Liver (tissue), 9 donors: ENCODE data around the gene ERMP1. TPM values are rescaled to one million over a fixed set of nuclear protein-coding genes. Genes with fewer than 3 reads are reported as not detected.

Source experiments
- DNase-seq: peaks from one replicate; pipeline ENCODE4 v3.0.0-alpha.2; 2017; ENCODE audit warnings: low spot score
- H3K27ac ChIP-seq, 2 donors: one replicate each; pipeline ENCODE4 v1.7.0; 2013; ENCODE audit warnings: inconsistent platforms in 2 of 2, low read length in 2 of 2, control low read depth in 1 of 2, low read depth in 1 of 2, mild to moderate bottlenecking in 1 of 2
- H3K27me3 ChIP-seq, 4 donors: one replicate each; pipeline versions ENCODE4 v1.6.1 to v1.7.0; 2013; ENCODE audit warnings: low read length in 3 of 4, inconsistent platforms in 1 of 4, mild to moderate bottlenecking in 1 of 4, moderate library complexity in 1 of 4; ENCODE audit not compliant: control insufficient read depth in 4 of 4, insufficient read depth in 4 of 4
- H3K36me3 ChIP-seq, 4 donors: one replicate each; pipeline versions ENCODE4 v1.6.1 to v1.7.0; 2013; ENCODE audit warnings: low read length in 3 of 4, mild to moderate bottlenecking in 3 of 4, low read depth in 1 of 4, moderate library complexity in 1 of 4; ENCODE audit not compliant: control insufficient read depth in 4 of 4, insufficient read depth in 3 of 4
- H3K4me1 ChIP-seq, 4 donors: one replicate each; pipeline versions ENCODE4 v1.6.1 to v1.7.0; 2013; ENCODE audit warnings: low read length in 3 of 4, mild to moderate bottlenecking in 3 of 4, moderate library complexity in 1 of 4; ENCODE audit not compliant: control insufficient read depth in 4 of 4, insufficient read depth in 4 of 4
- H3K4me3 ChIP-seq, 3 donors: one replicate each; pipeline versions ENCODE4 v1.6.1 to v1.7.0; 2013; ENCODE audit warnings: low read length in 3 of 3, control low read depth in 1 of 3, low read depth in 1 of 3, mild to moderate bottlenecking in 1 of 3
- H3K9ac ChIP-seq, 2 donors: one replicate each; pipeline ENCODE4 v1.7.0; 2013; ENCODE audit warnings: low read length in 2 of 2, mild to moderate bottlenecking in 2 of 2, moderate library complexity in 2 of 2, control low read depth in 1 of 2, low read depth in 1 of 2
- H3K9me3 ChIP-seq, 4 donors: one replicate each; pipeline versions ENCODE4 v1.6.1 to v1.7.0; 2013; ENCODE audit warnings: low read length in 3 of 4; ENCODE audit not compliant: control insufficient read depth in 4 of 4
- EGR1 ChIP-seq, 2 donors: IDR thresholded peaks; 2 replicates each; pipeline ENCODE4 v1.6.1; 2016 to 2018; ENCODE audit warnings: antibody characterized with exemption in 2 of 2, low read depth in 2 of 2
- FOXA1 ChIP-seq: IDR thresholded peaks from 2 replicates; pipeline ENCODE4 v1.6.1; 2016; ENCODE audit warnings: antibody characterized with exemption
- FOXA2 ChIP-seq: IDR thresholded peaks from 2 replicates; pipeline ENCODE4 v1.6.1; 2016; ENCODE audit warnings: antibody characterized with exemption
- GABPA ChIP-seq, 2 donors: IDR thresholded peaks in 1 of 2; conservative IDR thresholded peaks in 1 of 2; 2 replicates each; pipeline ENCODE4 v1.6.1; 2016; ENCODE audit warnings: antibody characterized with exemption in 2 of 2, mild to moderate bottlenecking in 1 of 2, moderate library complexity in 1 of 2
- HNF4A ChIP-seq, 2 donors: conservative IDR thresholded peaks; 2 replicates each; pipeline ENCODE4 v1.6.1; 2016; ENCODE audit warnings: antibody characterized with exemption in 2 of 2, mild to moderate bottlenecking in 2 of 2
- HNF4G ChIP-seq: IDR thresholded peaks from 2 replicates; pipeline ENCODE4 v1.6.1; 2016; ENCODE audit warnings: antibody characterized with exemption
- JUND ChIP-seq, 2 donors: IDR thresholded peaks; 2 replicates each; pipeline ENCODE4 v1.6.1; 2016; ENCODE audit warnings: antibody characterized with exemption in 2 of 2
- NR2F2 ChIP-seq: IDR thresholded peaks from 2 replicates; pipeline ENCODE4 v1.6.1; 2016; ENCODE audit warnings: antibody characterized with exemption
- RAD21 ChIP-seq, 2 donors: IDR thresholded peaks; 2 replicates each; pipeline ENCODE4 v1.6.1; 2016; ENCODE audit warnings: antibody characterized with exemption in 2 of 2, mild to moderate bottlenecking in 2 of 2
- RXRA ChIP-seq, 2 donors: IDR thresholded peaks; 2 replicates each; pipeline ENCODE4 v1.6.1; 2017 to 2018; ENCODE audit warnings: antibody characterized with exemption in 2 of 2, mild to moderate bottlenecking in 1 of 2
- SP1 ChIP-seq: IDR thresholded peaks from 2 replicates; pipeline ENCODE4 v1.6.1; 2018; ENCODE audit warnings: antibody characterized with exemption, mild to moderate bottlenecking
- TAF1 ChIP-seq: conservative IDR thresholded peaks from 2 replicates; pipeline ENCODE4 v1.6.1; 2016; ENCODE audit warnings: antibody characterized with exemption, mild to moderate bottlenecking
- YY1 ChIP-seq: IDR thresholded peaks from 2 replicates; pipeline ENCODE4 v1.6.1; 2016; ENCODE audit warnings: antibody characterized with exemption, mild to moderate bottlenecking
- ZBTB33 ChIP-seq: IDR thresholded peaks from 2 replicates; pipeline ENCODE4 v1.6.1; 2016; ENCODE audit warnings: antibody characterized with exemption
- WGBS: extraction: QIAGEN DNeasy Blood & Tissue Kit; methylation state at CpG from one replicate; pipeline ENCODE4 v1.1.7; 2013; 5-methylcytosine and 5-hydroxymethylcytosine counted together
- polyA plus RNA-seq, 2 donors: library from polyadenylated mRNA; stranded (reverse) in 1 of 2; unstranded in 1 of 2; fragments of 200-250 nt in 1 of 2; fragments of >200 nt in 1 of 2; fragmentation: Nextera tagmentation in 1 of 2; extraction: Ambion mirVana in 1 of 2; gene quantifications; one replicate each; pipeline versions ENCODE4 v1.2.1 to v1.2.3, GENCODE V29; 2013 to 2015
- total RNA-seq, 2 donors: library from RNA; depleted of rRNA; stranded (reverse); fragments of >200 nt; gene quantifications; one replicate each; pipeline ENCODE4 v1.2.3, GENCODE V29; 2014
- TF ChIP-seq, protein P1 (sequence below): fragments of 150-350 bp; IDR thresholded peaks from 2 replicates; pipeline ENCODE4 v1.5.1; 2017; ENCODE audit warnings: improper control_type of control experiment, low read depth, low read length; ENCODE audit not compliant: missing input control
- TF ChIP-seq, protein P2 (sequence below): IDR thresholded peaks from 2 replicates; pipeline ENCODE4 v1.6.1; 2016; ENCODE audit warnings: antibody characterized with exemption, mild to moderate bottlenecking
- TF ChIP-seq, protein P3 (sequence below): IDR thresholded peaks from 2 replicates; pipeline ENCODE4 v1.6.1; 2016; ENCODE audit warnings: antibody characterized with exemption
- TF ChIP-seq, protein P4 (sequence below): IDR thresholded peaks from 2 replicates; pipeline ENCODE4 v1.6.1; 2016; ENCODE audit warnings: antibody characterized with exemption
- donor health status: healthy.
- donor health status: healthy.
- donor health status: healthy.
- donor health status: healthy.
- donor health status: healthy.

Gene ERMP1
- total and polyA plus RNA-seq, 4 donors: 2.7 to 19.5 (median 9.6) TPM

DNA sequence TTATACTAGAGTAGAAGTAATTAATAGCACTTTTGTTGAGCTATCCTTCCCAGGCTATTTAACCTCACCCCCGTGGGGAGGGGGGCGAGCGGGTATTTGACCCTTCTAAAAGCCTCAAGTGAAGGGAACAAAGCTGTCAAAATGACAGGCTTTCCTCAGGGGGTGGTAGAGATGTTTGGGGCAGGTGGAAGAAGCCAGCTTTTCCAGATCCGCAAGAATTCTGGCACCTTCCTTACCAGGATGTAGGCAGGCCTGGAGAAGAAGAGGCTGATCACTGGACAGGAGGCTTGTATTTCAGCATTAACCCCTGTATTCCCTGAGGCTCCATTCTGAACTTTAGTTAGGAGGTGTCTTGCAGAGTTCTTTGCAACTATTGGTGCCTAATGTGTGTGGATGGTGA is 31.5 kb upstream of the ERMP1 start:
- Histone ChIP-seq H3K4me3 (no peak overlapping the region), H3K27me3 (no peaks in the 10 kb centered on the region), H3K27ac (no peak overlapping the region), H3K36me3 (peaks cover 0 to 3% (median 0%) of the 10 kb centered on the region in 4 donors), H3K4me1 (peaks cover 2 to 12% (median 9%) of the 10 kb centered on the region in 4 donors), H3K9me3 (no peaks in the 10 kb centered on the region), H3K9ac (no peak overlapping the region)
- TF ChIP-seq, protein P1, sequence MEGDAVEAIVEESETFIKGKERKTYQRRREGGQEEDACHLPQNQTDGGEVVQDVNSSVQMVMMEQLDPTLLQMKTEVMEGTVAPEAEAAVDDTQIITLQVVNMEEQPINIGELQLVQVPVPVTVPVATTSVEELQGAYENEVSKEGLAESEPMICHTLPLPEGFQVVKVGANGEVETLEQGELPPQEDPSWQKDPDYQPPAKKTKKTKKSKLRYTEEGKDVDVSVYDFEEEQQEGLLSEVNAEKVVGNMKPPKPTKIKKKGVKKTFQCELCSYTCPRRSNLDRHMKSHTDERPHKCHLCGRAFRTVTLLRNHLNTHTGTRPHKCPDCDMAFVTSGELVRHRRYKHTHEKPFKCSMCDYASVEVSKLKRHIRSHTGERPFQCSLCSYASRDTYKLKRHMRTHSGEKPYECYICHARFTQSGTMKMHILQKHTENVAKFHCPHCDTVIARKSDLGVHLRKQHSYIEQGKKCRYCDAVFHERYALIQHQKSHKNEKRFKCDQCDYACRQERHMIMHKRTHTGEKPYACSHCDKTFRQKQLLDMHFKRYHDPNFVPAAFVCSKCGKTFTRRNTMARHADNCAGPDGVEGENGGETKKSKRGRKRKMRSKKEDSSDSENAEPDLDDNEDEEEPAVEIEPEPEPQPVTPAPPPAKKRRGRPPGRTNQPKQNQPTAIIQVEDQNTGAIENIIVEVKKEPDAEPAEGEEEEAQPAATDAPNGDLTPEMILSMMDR: no peak
- TF ChIP-seq, protein P2, sequence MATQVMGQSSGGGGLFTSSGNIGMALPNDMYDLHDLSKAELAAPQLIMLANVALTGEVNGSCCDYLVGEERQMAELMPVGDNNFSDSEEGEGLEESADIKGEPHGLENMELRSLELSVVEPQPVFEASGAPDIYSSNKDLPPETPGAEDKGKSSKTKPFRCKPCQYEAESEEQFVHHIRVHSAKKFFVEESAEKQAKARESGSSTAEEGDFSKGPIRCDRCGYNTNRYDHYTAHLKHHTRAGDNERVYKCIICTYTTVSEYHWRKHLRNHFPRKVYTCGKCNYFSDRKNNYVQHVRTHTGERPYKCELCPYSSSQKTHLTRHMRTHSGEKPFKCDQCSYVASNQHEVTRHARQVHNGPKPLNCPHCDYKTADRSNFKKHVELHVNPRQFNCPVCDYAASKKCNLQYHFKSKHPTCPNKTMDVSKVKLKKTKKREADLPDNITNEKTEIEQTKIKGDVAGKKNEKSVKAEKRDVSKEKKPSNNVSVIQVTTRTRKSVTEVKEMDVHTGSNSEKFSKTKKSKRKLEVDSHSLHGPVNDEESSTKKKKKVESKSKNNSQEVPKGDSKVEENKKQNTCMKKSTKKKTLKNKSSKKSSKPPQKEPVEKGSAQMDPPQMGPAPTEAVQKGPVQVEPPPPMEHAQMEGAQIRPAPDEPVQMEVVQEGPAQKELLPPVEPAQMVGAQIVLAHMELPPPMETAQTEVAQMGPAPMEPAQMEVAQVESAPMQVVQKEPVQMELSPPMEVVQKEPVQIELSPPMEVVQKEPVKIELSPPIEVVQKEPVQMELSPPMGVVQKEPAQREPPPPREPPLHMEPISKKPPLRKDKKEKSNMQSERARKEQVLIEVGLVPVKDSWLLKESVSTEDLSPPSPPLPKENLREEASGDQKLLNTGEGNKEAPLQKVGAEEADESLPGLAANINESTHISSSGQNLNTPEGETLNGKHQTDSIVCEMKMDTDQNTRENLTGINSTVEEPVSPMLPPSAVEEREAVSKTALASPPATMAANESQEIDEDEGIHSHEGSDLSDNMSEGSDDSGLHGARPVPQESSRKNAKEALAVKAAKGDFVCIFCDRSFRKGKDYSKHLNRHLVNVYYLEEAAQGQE: no peak
- TF ChIP-seq YY1 (no peak), JUND (IDR thresholded peaks at IDR 0.05) (no peak), FOXA2 (no peak), TAF1 (no peak), NR2F2 (no peak), RXRA (IDR thresholded peaks at IDR 0.05) (no peak), ZBTB33 (no peak), FOXA1 (no peak), EGR1 (IDR thresholded peaks at IDR 0.05; ENCODE audit: low read depth in 2 of 2) (no peak), RAD21 (IDR thresholded peaks at IDR 0.05) (no peak), SP1 (no peak), GABPA (IDR thresholded peaks at IDR 0.05 in 1 of 2, conservative IDR thresholded peaks at IDR 0.05 in 1 of 2) (no peak), HNF4G (no peak), HNF4A (conservative IDR thresholded peaks at IDR 0.05) (no peak)
- TF ChIP-seq, protein P3, sequence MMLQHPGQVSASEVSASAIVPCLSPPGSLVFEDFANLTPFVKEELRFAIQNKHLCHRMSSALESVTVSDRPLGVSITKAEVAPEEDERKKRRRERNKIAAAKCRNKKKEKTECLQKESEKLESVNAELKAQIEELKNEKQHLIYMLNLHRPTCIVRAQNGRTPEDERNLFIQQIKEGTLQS: no peak
- TF ChIP-seq, protein P4, sequence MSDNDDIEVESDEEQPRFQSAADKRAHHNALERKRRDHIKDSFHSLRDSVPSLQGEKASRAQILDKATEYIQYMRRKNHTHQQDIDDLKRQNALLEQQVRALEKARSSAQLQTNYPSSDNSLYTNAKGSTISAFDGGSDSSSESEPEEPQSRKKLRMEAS: no peak
- 93% methylated on average over 4 of the region's 4 CpGs for WGBS
- no peak for DNase-seq
